ENCODE results near the gene REPIN1. TPM values are rescaled to one million over a fixed set of nuclear protein-coding genes. Genes with fewer than 3 reads are reported as not detected.

Gene REPIN1
- total RNA-seq, 1 donor from 2014 or later, result 154 TPM

DNA sequence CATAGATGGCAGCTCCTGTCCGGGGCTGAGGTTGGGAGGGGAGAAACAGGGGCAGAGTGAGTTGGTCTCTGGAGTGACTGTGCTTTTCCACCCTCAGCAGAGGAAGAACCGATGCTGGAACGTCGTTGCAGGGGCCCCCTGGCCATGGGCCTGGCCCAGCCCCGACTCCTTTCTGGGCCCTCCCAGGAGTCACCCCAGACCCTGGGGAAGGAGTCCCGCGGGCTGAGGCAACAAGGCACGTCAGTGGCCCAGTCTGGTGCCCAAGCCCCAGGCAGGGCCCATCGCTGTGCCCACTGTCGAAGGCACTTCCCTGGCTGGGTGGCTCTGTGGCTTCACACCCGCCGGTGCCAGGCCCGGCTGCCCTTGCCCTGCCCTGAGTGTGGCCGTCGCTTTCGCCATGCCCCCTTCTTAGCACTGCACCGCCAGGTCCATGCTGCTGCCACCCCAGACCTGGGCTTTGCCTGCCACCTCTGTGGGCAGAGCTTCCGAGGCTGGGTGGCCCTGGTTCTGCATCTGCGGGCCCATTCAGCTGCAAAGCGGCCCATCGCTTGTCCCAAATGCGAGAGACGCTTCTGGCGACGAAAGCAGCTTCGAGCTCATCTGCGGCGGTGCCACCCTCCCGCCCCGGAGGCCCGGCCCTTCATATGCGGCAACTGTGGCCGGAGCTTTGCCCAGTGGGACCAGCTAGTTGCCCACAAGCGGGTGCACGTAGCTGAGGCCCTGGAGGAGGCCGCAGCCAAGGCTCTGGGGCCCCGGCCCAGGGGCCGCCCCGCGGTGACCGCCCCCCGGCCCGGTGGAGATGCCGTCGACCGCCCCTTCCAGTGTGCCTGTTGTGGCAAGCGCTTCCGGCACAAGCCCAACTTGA lies 2.7 kb downstream of the REPIN1 start:
- H3K27me3 Mint-ChIP-seq, result no peaks in the 10 kb centered on the region
- peak overlapping the region; percentile 95 for H3K27ac Mint-ChIP-seq
- H3K4me3 Mint-ChIP-seq, result peak overlapping the region; percentile 97
- peaks cover 23% of the 10 kb centered on the region for H3K36me3 Mint-ChIP-seq
- DNase-seq (ENCODE audit: extremely low spot score, unreplicated experiment), result no peak
- H3K9me3 Mint-ChIP-seq, result no peaks in the 10 kb centered on the region
- TF ChIP-seq, protein P1, sequence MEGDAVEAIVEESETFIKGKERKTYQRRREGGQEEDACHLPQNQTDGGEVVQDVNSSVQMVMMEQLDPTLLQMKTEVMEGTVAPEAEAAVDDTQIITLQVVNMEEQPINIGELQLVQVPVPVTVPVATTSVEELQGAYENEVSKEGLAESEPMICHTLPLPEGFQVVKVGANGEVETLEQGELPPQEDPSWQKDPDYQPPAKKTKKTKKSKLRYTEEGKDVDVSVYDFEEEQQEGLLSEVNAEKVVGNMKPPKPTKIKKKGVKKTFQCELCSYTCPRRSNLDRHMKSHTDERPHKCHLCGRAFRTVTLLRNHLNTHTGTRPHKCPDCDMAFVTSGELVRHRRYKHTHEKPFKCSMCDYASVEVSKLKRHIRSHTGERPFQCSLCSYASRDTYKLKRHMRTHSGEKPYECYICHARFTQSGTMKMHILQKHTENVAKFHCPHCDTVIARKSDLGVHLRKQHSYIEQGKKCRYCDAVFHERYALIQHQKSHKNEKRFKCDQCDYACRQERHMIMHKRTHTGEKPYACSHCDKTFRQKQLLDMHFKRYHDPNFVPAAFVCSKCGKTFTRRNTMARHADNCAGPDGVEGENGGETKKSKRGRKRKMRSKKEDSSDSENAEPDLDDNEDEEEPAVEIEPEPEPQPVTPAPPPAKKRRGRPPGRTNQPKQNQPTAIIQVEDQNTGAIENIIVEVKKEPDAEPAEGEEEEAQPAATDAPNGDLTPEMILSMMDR (conservative IDR thresholded peaks at IDR 0.05), result no peak
- peaks cover 42% of the 10 kb centered on the region for H3K4me1 Mint-ChIP-seq (ENCODE audit: unreplicated experiment)

DNA sequence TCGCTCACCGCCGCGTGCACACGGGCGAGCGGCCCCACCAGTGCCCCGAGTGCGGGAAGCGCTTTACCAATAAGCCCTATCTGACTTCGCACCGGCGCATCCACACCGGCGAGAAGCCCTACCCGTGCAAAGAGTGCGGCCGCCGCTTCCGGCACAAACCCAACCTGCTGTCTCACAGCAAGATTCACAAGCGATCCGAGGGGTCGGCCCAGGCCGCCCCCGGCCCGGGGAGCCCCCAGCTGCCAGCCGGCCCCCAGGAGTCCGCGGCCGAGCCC lies 3.3 kb downstream of the REPIN1 start:
- peaks cover 23% of the 10 kb centered on the region for H3K36me3 Mint-ChIP-seq
- TF ChIP-seq, protein P1 (conservative IDR thresholded peaks at IDR 0.05), result no peak
- peaks cover 47% of the 10 kb centered on the region for H3K4me1 Mint-ChIP-seq (ENCODE audit: unreplicated experiment)
- no peak for DNase-seq (ENCODE audit: extremely low spot score, unreplicated experiment)
- no peaks in the 10 kb centered on the region for H3K9me3 Mint-ChIP-seq
- no peaks in the 10 kb centered on the region for H3K27me3 Mint-ChIP-seq
- no peak overlapping the region for H3K4me3 Mint-ChIP-seq
- H3K27ac Mint-ChIP-seq, result no peak overlapping the region

DNA sequence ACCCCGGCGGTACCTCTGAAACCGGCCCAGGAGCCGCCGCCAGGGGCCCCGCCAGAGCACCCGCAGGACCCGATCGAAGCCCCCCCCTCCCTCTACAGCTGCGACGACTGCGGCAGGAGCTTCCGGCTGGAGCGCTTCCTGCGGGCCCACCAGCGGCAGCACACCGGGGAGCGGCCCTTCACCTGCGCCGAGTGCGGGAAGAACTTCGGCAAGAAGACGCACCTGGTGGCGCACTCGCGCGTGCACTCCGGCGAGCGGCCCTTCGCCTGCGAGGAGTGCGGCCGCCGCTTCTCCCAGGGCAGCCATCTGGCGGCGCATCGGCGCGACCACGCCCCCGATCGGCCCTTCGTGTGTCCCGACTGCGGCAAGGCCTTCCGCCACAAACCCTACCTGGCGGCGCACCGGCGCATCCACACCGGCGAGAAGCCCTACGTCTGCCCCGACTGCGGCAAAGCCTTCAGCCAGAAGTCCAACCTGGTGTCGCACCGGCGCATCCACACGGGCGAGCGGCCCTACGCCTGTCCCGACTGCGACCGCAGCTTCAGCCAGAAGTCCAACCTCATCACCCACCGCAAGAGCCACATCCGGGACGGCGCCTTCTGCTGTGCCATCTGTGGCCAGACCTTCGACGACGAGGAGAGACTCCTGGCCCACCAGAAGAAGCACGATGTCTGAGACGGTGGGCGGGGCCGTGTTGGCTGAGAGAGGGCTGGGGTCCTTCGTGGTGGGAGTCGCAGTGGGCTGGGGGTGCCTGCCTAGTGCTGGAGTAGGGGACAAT lies 3.8 kb downstream of the REPIN1 start:
- H3K9me3 Mint-ChIP-seq, result no peaks in the 10 kb centered on the region
- H3K4me1 Mint-ChIP-seq (ENCODE audit: unreplicated experiment), result peaks cover 52% of the 10 kb centered on the region
- H3K27me3 Mint-ChIP-seq, result no peaks in the 10 kb centered on the region
- TF ChIP-seq, protein P1 (conservative IDR thresholded peaks at IDR 0.05), result no peak
- peaks cover 23% of the 10 kb centered on the region for H3K36me3 Mint-ChIP-seq
- H3K27ac Mint-ChIP-seq, result peak overlapping the region; percentile 94
- H3K4me3 Mint-ChIP-seq, result peak overlapping the region; percentile 83
- no peak for DNase-seq (ENCODE audit: extremely low spot score, unreplicated experiment)

DNA sequence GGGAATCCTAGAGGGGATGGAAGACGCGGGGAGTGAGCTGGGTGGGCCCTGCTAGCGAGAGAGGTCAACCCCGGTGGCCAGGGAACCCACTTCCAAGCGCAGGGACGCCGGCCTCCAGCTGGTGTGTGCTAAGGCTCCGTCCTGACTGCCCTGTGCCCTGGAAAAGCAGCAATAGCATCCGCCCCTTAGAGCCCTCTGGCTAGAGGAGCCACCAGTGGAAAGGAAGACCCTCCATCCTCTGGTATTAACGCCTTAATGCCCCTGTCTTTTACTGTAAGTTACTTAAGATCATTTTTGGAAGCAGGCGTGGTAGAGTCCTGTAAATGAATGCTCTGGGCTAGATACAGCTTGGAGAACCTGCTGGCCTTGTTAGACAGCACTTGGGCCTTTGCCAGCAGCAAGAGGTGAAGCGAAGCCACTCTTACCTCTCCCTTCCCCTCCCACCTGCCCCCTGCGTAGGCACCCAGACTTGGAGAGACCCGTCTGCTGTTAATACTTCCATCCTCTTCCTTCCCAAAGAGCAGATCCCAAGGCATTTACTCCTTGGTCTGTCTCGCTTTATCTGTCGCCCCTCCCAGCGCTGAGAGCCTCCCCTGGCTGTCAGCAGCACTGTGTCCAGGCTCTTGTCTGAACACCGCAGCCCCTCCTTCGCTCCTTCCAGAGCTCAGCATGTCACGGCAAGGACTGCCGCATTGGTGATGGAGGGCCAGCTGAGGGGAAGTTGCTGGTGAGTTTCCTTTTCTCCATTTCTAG lies 4.6 kb downstream of the REPIN1 start:
- Mint-ChIP-seq H3K27ac (peak overlapping the region; percentile 94), H3K36me3 (peaks cover 23% of the 10 kb centered on the region), H3K9me3 (no peaks in the 10 kb centered on the region), H3K4me3 (peak overlapping the region; percentile 83), H3K4me1 (ENCODE audit: unreplicated experiment) (peaks cover 55% of the 10 kb centered on the region), H3K27me3 (no peaks in the 10 kb centered on the region)
- no peak for DNase-seq (ENCODE audit: extremely low spot score, unreplicated experiment)
- TF ChIP-seq, protein P1 (conservative IDR thresholded peaks at IDR 0.05), result no peak

DNA sequence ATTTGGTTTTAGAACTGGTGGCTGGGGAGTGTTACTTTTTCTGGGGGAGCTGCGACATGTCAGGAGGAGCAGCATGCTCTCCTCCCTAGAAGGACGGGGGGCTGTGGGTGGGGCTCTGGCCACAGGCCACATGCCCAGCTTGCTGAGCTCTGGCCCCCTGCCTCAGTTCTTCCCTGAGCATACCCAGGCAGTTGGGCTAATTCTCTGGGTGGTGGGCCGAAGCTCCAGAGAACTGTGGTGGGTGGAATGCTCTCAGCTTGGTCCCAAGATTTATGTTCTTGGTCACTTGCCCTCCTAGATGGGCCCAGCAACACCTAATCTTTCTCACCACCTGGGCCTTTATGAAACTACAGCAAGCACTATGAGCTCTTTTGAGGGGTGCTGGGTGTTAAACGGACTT lies 5.4 kb downstream of the REPIN1 start:
- H3K36me3 Mint-ChIP-seq, result peaks cover 23% of the 10 kb centered on the region
- no peaks in the 10 kb centered on the region for H3K9me3 Mint-ChIP-seq
- peak overlapping the region; percentile 83 for H3K4me3 Mint-ChIP-seq
- peak overlapping the region; percentile 94 for H3K27ac Mint-ChIP-seq
- peaks cover 56% of the 10 kb centered on the region for H3K4me1 Mint-ChIP-seq (ENCODE audit: unreplicated experiment)
- TF ChIP-seq, protein P1 (conservative IDR thresholded peaks at IDR 0.05), result no peak
- DNase-seq (ENCODE audit: extremely low spot score, unreplicated experiment), result no peak
- H3K27me3 Mint-ChIP-seq, result no peaks in the 10 kb centered on the region
